Activated T-helper 9 cell treated with anti-CD3 and anti-CD28 coated beads, Interleukin-2, amount 50 U/mL, for 16 hours (primary cell): ENCODE data around the gene RGS19.
A peak's percentile ranks its signal among the peaks of the same experiment; 100 is the strongest.

Source experiments
- DNase-seq: peaks from one replicate; pipeline ENCODE4 v3.0.0-alpha.2; 2020; ENCODE audit warnings: low read depth

The RGS19 gene

GRCh38 chr20:64048402-64049044 lies 30.8 kb downstream of the RGS19 start:
- DNase-seq = no peak

DNA sequence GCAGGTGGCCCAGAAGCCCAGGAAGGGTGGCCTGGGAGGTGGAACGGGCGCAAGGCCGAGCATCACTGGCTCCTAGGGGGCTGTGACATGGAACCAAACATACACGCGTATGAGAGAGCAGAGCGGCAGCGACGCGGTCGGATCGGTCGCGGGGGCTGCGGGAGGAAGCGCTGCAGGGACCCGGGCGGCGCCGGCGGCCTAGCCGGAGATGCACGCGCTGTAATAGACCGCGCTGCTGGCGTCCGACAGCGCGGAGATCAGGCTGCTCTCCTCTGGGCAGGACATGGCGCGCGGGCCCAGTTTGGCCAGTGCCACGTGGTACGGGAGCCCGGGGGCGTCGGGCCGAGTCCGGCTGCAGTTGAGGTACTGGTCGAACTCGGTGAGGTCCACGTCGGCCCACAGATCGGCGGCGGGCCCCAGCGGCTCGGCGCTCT lies 31.3 kb downstream of the RGS19 start:
- no peak for DNase-seq

GRCh38 chr20:64047046-64047389 lies 32.3 kb downstream of the RGS19 start:
- no peak for DNase-seq

- no peak for DNase-seq
Measured at GRCh38 chr20:64045346-64046011, 33.8 kb downstream of the RGS19 start.

- DNase-seq = no peak
Measured at GRCh38 chr20:64044484-64045247, 34.7 kb downstream of the RGS19 start.

GRCh38 chr20:64043768-64044167 lies 35.5 kb downstream of the RGS19 start:
- no peak for DNase-seq

DNA sequence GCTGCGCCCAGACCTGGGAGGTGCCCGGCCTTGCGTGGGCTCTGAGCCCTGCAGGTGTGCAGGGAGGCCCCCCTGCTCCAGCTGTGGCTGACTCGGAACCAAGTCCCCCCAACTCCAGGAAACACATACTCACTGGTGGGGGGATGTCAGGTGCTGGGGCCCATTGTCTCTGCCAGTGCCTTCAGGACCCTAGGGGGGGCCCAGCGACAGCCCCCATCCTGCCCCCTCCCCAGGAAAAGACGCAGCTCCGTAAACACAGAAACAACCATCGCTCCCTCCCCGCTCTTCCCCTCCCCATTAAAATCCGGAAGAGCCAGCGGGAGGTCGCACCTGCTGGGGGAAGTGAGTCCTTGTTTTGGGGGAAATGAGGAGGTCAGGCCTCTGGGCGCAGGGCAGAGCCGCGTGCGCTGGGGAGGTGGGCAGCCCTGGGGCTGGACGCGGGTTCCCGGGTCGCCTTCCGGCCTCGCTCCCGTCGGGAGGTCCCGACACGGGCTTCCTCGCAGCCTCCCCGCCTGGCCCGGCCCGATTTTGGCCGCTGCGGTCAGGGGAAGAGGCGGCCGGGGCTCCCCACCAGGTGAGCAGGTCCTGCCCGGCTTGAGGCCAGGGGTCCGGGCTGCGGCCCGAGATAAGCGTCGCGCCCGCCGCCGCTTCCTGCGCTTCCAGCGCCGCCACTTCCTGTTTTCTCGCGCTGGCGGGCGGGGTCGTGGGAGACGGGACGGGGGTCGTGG lies 37.1 kb downstream of the RGS19 start:
- DNase-seq = no peak

DNA sequence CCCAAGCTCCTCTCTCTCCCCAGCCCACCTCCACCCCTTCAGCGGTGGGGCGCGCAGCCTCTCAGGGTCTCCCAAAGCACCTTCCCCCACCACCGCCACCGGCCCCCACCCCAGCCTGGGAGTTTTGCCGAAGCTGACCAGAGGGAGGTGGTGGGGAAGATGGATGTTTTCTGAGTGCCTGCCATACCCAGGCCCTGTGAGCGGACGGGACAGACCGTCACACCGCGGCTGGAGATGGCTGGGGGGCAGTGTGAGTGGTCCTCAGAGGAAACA lies 37.6 kb downstream of the RGS19 start:
- no peak for DNase-seq

DNA sequence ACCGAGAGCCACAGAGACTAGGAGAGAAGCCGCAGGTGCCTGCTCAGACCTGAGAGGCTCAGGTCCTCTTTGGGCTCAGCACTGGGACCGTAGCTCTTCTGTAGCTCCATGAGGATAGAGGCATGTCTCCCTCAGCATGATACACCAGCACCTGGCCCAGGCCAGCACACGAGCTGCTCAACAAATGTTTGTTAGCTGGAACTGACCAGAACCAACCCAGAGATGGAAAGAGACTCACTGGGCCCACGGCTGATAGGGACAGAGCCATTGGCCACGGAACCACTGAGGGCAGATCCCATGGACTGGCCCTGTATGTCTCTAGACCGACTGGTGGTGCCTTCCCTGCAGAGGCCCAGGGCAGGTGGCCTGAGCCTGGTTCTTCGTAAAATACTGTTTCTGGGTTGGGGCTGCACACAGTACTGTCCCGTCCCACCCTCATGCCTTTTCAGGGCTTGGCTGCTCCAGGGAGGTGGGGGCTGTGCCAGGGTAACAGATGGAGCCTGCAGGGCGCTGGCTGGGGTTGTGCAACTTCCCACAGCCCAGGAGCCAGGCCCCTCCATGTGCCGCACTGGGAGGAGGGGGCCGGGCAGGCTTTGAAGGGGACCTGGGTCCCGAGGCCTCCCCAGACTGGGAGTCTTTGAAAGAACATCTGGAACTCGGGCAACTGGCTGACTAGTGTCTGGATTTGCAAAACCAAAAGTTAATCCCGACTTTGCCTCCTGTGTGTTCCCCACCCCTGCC lies 38.1 kb downstream of the RGS19 start:
- DNase-seq = no peak

- no peak for DNase-seq
Measured at GRCh38 chr20:64040231-64041039, 38.9 kb downstream of the RGS19 start.

DNA sequence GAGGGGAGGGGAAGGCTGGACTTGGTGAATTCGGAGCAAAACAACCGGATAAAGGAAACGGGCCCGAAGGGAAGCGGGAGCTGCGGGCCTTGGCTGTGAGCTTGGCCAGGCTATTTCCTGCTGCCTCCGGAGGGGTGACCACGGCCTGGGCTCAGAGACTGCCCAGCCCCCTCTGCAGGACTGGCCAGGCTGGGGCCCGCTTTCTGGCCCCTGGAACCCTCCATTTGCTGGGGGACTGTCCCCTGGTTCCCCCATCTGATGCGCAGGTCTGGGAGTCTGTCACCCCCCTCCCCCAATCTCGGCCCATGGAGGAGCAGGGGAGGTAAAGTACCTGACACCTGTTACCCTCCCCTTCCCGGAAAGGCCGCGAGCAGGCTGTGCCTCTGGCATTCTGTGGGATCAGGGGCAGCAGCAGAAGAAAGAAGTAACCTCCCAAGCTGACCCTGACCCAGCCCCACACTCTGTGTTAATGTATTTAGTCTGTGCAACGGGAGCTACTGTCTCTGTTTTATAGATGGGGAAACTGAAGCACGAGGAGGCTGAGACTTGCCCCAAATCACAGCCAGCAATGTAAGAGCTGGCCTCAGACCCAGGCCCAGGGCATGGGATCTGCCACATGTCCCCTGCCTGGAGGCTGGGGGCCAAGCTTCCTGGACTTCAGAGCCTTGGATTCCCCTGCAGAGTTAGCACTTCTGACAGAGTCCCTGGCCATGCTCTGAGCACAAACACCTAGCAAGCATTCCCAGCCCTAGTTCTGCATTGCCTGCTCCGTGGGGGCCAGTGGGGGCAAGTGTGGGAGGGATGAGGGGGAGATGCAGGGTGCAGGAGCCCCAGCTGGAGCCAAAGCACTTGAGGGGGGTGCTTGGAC lies 39.8 kb downstream of the RGS19 start:
- no peak for DNase-seq

DNA sequence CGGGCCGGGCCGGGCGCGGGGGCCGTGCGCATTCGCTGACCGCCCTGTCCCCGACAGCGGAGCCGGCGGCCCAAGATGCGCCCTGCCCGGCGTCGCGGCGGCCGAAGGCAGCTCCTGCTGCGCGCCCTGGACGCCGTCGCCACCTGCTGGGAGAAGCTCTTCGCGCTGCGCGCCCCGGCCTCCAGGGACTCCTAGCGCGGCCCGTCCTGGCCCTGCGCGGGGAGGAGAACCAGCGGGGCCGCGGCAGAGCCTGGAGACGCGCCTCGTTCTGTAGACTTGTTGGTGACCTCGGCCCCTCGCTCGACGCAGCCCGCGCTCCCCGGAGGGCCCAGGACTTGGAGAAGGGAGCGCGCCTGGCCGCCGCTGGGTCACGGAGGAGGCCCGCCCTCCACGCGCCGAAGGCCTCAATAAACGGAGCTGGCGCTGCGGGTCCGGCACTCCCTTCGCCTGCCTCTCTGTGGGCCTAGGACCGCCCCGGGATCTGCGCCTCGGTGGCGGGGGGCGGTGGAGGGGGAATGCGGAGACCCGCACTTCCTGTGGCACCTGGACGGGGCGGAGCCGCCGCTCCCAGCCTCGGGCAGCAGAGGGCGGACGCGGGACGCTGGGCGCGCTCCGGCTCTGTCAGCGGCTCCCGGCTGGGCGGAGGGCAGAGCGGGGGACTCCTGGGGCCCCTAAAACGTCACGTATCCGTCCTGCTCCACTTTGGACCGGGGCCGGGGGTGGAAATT lies 40.6 kb downstream of the RGS19 start:
- peak; percentile 68 for DNase-seq

- DNase-seq = no peak
Measured at GRCh38 chr20:64038224-64038564, 41.1 kb downstream of the RGS19 start.

DNA sequence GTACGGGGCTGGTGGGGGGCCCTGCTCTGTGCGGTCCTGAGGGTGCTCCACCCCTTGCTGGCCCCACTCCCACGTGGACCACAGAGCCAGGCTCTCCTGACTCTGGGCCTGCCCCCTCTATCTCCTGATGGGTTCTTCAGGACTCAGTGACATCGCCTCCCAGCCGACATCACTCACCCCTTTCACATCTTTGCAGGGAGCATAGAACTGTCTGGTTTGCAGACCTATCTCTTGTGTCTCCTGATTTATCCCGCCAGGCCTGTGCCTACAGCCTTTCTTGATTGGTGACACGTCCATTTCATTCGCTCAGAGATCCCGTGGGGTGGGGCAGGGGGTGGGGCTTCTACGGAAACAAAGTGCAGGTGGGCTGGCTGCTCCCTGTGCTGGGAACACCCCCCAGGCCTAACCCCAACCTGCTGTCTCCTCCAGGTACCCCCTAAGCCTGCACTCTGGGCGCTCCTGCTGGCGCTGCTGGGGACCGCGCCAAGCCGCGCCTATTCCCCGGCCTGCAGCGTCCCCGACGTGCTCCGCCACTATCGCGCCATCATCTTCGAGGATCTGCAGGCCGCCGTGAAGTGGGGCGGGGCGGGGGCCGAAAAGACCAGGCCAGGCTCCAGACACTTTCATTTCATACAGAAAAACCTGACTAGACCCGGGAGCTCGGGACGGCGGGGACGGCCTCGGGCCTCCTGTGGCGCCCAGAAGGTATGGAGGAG lies 41.7 kb downstream of the RGS19 start:
- no peak for DNase-seq

DNA sequence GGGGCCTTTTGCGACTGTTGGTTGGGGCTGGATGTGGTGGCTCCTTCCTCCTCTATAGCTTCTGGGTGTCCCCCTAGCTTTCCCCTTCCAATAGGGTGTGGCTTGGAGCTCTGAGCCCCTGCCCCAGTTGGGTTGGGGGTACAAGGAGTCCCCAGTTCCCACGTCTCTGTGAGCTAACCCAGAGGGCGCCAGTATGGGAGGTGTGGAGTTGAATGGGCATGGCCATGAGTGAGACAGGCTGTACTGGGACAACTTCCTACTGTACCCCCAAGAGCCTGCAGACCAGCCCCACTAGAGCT lies 42.2 kb downstream of the RGS19 start:
- DNase-seq = no peak

DNA sequence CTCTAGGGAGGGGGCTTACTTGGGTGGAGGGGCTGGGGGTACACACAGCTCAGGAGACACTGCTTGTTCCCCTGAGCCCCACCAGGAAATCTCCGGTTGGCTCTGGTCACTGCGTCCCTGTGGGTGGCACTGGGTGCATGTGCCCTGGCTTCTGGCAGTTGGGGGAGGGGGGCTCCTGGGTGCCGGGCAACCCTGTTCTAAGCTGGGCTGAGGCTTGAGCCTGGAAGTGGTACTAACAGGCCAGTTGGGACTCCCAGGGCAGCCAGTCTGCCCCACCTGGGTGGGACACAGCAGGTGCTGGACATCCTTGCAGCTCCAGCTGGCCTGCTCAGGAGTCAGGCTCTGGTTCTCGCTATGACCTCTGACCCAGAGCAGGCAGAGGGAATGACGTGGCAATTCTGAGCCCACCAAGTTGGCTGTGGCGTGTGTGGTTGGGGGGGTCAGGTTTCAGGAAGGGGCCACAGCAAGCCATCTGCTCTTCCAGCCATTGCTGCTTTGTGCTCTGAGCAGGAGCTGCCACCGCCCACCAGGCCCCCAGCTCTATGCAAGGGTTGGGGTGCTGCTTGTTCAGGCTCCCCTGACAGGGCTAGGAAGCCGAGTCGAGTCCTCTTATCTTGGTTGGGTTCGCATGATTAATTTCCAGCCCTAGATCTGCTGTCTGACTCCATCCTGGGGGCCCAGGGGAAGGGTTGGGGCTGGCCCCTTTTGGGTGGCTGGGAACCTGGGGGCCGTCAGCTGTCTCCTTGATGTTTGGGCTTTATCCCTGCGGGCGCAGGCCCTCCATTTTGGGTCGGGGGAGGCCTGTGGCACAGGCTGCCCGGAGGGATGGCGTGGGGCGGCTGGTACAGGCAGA lies 42.7 kb downstream of the RGS19 start:
- DNase-seq = no peak

DNA sequence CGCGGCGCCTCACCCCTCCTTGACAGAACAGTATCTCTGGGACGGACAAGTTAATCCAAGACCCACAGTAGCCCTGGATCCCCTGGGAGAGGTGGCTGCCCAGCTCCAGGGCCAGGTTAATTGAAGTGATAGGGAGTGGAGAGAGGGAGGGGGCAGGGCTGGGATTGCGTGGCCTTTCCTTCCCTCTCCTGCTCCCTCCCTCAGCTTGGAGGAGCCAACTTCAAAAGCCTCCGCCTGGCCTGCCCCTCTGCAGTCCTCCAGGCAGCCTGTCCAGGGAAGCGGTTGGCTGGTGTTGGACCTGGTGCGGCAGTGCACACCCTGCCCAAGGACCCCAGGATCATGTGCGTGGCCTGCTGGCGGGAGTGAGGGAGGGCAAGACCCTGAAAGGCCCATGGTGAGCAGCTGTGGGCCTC lies 43.4 kb downstream of the RGS19 start, which contains the start of gene C20orf204:
TSS of gene C20orf204 (plus strand) at position 250 of the 413 bp plus-strand sequence. CDS start at position 392, 142 bp downstream.
- DNase-seq = no peak
